Measurements from ENCODE around the gene ZNF480. TPM values are rescaled to one million over a fixed set of nuclear protein-coding genes. Genes with fewer than 3 reads are reported as not detected.

The ZNF480 gene
- polyA plus RNA-seq, 1 donor from 2014 or later, result 7.7 TPM

- no peak overlapping the region for H3K9ac ChIP-seq (ENCODE audit: low read length)
- no peaks in the 10 kb centered on the region for H4K20me1 ChIP-seq (ENCODE audit: insufficient read depth)
- H3K9me3 ChIP-seq (ENCODE audit: low read length), result peaks cover 20% of the 10 kb centered on the region
- no peaks in the 10 kb centered on the region for H3K9me2 ChIP-seq (ENCODE audit: insufficient read depth, low read length)
- no peaks in the 10 kb centered on the region for H3K79me2 ChIP-seq (replicated peaks; ENCODE audit: insufficient read depth, low read length)
- no peak overlapping the region for H3K4me2 ChIP-seq (ENCODE audit: low read length)
- H3F3A ChIP-seq (ENCODE audit: insufficient read depth, low read length, poor library complexity, severe bottlenecking), result no peaks in the 10 kb centered on the region
- H3K4me3 ChIP-seq (ENCODE audit: low read length), result no peak overlapping the region
- peaks cover 18% of the 10 kb centered on the region for H3K36me3 ChIP-seq (ENCODE audit: insufficient read depth, low read length)
- no peak for TF ChIP-seq EP300 (conservative IDR thresholded peaks at IDR 0.05; ENCODE audit: poor library complexity, severe bottlenecking)
- H3K27me3 ChIP-seq (ENCODE audit: insufficient read depth, low read depth, low read length), result no peaks in the 10 kb centered on the region
- no peak overlapping the region for H3K27ac ChIP-seq (ENCODE audit: low read length)
- H2AFZ ChIP-seq (ENCODE audit: low read depth, low read length), result no peak overlapping the region
Measured at GRCh38 chr19:52307275-52307674, 10.3 kb downstream of the ZNF480 start.

- H2AFZ ChIP-seq (ENCODE audit: low read depth, low read length), result no peak overlapping the region
- TF ChIP-seq POLR2AphosphoS5 (IDR thresholded peaks at IDR 0.05) (no peak), EP300 (conservative IDR thresholded peaks at IDR 0.05; ENCODE audit: poor library complexity, severe bottlenecking) (no peak), EZH2 (IDR thresholded peaks at IDR 0.05; ENCODE audit: borderline replicate concordance, insufficient read depth, low read length, poor library complexity, severe bottlenecking) (no peak), SMC3 (conservative IDR thresholded peaks at IDR 0.05; ENCODE audit: poor library complexity) (no peak), MXI1 (conservative IDR thresholded peaks at IDR 0.05; ENCODE audit: poor library complexity, severe bottlenecking) (no peak), REST (IDR thresholded peaks at IDR 0.05; ENCODE audit: borderline replicate concordance) (no peak), CTCF (IDR thresholded peaks at IDR 0.05; ENCODE audit: poor library complexity, severe bottlenecking) (no peak), RAD21 (conservative IDR thresholded peaks at IDR 0.05) (no peak), TAF1 (IDR thresholded peaks at IDR 0.05; ENCODE audit: low read depth) (no peak)
- no peak overlapping the region for H3K4me3 ChIP-seq (ENCODE audit: low read length)
- H3K9ac ChIP-seq (ENCODE audit: low read length), result no peak overlapping the region
- H3K9me3 ChIP-seq (ENCODE audit: low read length), result peaks cover 37% of the 10 kb centered on the region
- no peaks in the 10 kb centered on the region for H3K9me2 ChIP-seq (ENCODE audit: insufficient read depth, low read length)
- peaks cover 34% of the 10 kb centered on the region for H3K36me3 ChIP-seq (ENCODE audit: insufficient read depth, low read length)
- H3K27ac ChIP-seq (ENCODE audit: low read length), result no peak overlapping the region
- no peaks in the 10 kb centered on the region for H3K27me3 ChIP-seq (ENCODE audit: insufficient read depth, low read depth, low read length)
- no peaks in the 10 kb centered on the region for H4K20me1 ChIP-seq (ENCODE audit: insufficient read depth)
- no peaks in the 10 kb centered on the region for H3K79me2 ChIP-seq (replicated peaks; ENCODE audit: insufficient read depth, low read length)
- H3K4me2 ChIP-seq (ENCODE audit: low read length), result no peak overlapping the region
- no peaks in the 10 kb centered on the region for H3F3A ChIP-seq (ENCODE audit: insufficient read depth, low read length, poor library complexity, severe bottlenecking)
Measured at GRCh38 chr19:52322429-52322828, 25.5 kb downstream of the ZNF480 start.

GRCh38 chr19:52331757-52332156 lies 34.8 kb downstream of the ZNF480 start:
- Histone ChIP-seq H4K20me1 (ENCODE audit: insufficient read depth) (no peaks in the 10 kb centered on the region), H3K9me2 (ENCODE audit: insufficient read depth, low read length) (no peaks in the 10 kb centered on the region), H3K27ac (ENCODE audit: low read length) (no peak overlapping the region), H2AFZ (ENCODE audit: low read depth, low read length) (no peak overlapping the region), H3K9ac (ENCODE audit: low read length) (no peak overlapping the region), H3K4me2 (ENCODE audit: low read length) (no peak overlapping the region), H3K79me2 (replicated peaks; ENCODE audit: insufficient read depth, low read length) (peaks cover 5% of the 10 kb centered on the region), H3K27me3 (ENCODE audit: insufficient read depth, low read depth, low read length) (no peaks in the 10 kb centered on the region), H3K36me3 (ENCODE audit: insufficient read depth, low read length) (no peaks in the 10 kb centered on the region), H3K4me3 (ENCODE audit: low read length) (no peak overlapping the region), H3F3A (ENCODE audit: insufficient read depth, low read length, poor library complexity, severe bottlenecking) (no peaks in the 10 kb centered on the region), H3K9me3 (ENCODE audit: low read length) (peaks cover 12% of the 10 kb centered on the region)
- no peak for TF ChIP-seq MXI1 (conservative IDR thresholded peaks at IDR 0.05; ENCODE audit: poor library complexity, severe bottlenecking)
- TF ChIP-seq RAD21 (conservative IDR thresholded peaks at IDR 0.05), result no peak
- TF ChIP-seq EP300 (conservative IDR thresholded peaks at IDR 0.05; ENCODE audit: poor library complexity, severe bottlenecking), result no peak
- no peak for TF ChIP-seq REST (IDR thresholded peaks at IDR 0.05; ENCODE audit: borderline replicate concordance)
- no peak for TF ChIP-seq TAF1 (IDR thresholded peaks at IDR 0.05; ENCODE audit: low read depth)
- TF ChIP-seq CTCF (IDR thresholded peaks at IDR 0.05; ENCODE audit: poor library complexity, severe bottlenecking), result no peak
- TF ChIP-seq EZH2 (IDR thresholded peaks at IDR 0.05; ENCODE audit: borderline replicate concordance, insufficient read depth, low read length, poor library complexity, severe bottlenecking), result no peak
- no peak for TF ChIP-seq POLR2AphosphoS5 (IDR thresholded peaks at IDR 0.05)
- no peak for TF ChIP-seq SMC3 (conservative IDR thresholded peaks at IDR 0.05; ENCODE audit: poor library complexity)

Data from neural cell (in vitro differentiated cells).